NT2/D1 (cell line): Measurements from ENCODE around the gene FILIP1L.

Source experiments
- SUZ12 ChIP-seq: IDR thresholded peaks from 2 replicates; pipeline ENCODE4 v1.6.1; 2011; ENCODE audit not compliant: insufficient read length, insufficient read depth; ENCODE audit errors: extremely low read depth
- YY1 ChIP-seq: IDR thresholded peaks from 2 replicates; pipeline ENCODE4 v1.6.1; 2011; ENCODE audit not compliant: insufficient read length, insufficient read depth
- ZNF274 ChIP-seq: IDR thresholded peaks from 2 replicates; pipeline ENCODE4 v1.6.1; 2011; ENCODE audit warnings: mild to moderate bottlenecking, low read depth, low read length

GRCh38 chr3:99965077-99965476 lies 149.2 kb downstream of the FILIP1L start:
- TF ChIP-seq SUZ12 (no peak), YY1 (no peak), ZNF274 (no peak)
